ENCODE results near the gene MMP15. TPM values are rescaled to one million over a fixed set of nuclear protein-coding genes. Genes with fewer than 3 reads are reported as not detected.

MMP15 gene
- polyA plus RNA-seq, 4 donors, result 12.8 to 19.9 (median 16.3) TPM

DNA sequence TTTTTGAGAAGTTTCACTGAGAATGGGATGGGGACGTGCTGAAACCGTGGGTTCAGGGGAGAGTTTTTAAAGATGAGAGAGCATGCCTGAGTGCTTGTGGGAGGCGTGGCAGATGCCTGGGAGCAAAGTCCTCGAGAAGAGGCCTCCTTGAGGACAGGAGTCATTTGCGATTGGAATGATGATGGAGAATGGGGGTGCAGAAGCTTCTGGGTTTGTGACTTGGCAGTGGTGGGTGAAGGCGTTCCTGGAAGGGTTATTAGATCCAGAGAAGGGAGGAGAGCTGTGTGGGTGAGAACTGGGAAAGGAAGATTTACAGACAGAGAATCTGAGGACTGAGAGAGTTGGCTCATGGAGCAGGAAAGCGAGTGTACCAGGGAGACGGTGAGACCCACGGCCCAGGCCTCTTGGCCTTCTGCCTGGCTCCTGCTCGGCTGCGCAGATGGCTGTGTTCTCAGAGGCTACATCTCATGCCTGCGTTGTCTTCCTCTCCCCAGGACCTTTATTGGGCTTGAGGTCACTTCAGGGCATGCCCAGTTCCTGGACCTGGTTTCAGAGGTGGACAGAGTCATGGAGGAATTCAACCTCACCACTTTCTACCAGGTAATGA lies 8.6 kb upstream of the MMP15 start:
- no peak for DNase-seq (ENCODE audit: low read depth in 4 of 4, low spot score in 2 of 4)

DNA sequence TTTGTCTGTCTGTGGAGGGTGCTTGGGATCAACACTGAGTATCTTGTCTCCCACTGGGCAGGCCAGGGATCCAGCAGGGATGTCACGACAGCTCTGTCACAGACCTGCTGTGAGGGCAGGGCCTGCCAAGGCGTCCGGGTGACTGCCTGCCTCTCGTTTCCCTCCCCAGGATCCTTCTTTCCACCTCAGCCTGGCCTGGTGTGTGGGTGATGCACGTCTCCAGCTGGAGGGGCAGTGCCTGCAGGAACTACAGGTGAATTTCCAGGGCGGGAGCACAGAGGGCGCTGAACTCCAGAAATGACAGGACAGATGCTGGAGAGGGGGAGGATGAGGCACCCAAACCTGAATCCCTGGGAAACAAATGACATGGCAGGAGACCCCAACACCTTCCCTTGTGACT lies 6.8 kb upstream of the MMP15 start:
- DNase-seq (ENCODE audit: low read depth in 4 of 4, low spot score in 2 of 4), result no peak

DNA sequence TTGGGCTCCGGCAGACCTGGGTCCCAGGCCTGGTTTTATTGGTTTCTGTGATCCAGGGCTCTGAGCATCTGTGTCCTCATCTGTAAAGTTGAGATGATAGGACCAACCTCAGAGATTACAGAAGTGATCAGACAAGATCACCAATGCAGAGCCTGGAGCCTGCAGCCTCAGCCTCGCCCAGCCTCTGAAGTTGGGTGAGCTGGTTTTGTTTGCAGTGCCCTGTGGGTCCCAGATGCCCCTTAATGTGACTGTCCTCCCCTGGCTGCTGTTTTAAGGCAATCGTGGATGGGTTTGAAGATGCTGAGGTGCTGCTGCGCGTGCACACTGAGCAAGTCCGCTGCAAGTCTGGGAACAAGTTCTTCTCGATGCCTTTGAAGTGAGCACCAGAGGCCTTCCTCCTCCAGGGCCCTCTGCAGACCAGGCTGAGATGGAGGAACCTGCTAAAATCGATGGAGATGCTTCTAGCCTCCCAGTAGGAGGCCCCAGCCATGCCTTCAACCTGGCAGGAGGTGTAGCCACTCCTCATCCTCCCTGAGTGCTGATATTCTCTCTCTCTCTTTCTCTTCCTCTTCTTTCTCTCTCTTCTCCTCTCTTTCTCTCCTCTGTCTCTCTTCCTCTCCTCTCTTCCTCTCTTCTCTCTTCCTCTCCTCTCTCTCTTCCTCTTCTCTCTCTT lies 5.6 kb upstream of the MMP15 start:
- DNase-seq (ENCODE audit: low read depth in 4 of 4, low spot score in 2 of 4), result no peak

DNA sequence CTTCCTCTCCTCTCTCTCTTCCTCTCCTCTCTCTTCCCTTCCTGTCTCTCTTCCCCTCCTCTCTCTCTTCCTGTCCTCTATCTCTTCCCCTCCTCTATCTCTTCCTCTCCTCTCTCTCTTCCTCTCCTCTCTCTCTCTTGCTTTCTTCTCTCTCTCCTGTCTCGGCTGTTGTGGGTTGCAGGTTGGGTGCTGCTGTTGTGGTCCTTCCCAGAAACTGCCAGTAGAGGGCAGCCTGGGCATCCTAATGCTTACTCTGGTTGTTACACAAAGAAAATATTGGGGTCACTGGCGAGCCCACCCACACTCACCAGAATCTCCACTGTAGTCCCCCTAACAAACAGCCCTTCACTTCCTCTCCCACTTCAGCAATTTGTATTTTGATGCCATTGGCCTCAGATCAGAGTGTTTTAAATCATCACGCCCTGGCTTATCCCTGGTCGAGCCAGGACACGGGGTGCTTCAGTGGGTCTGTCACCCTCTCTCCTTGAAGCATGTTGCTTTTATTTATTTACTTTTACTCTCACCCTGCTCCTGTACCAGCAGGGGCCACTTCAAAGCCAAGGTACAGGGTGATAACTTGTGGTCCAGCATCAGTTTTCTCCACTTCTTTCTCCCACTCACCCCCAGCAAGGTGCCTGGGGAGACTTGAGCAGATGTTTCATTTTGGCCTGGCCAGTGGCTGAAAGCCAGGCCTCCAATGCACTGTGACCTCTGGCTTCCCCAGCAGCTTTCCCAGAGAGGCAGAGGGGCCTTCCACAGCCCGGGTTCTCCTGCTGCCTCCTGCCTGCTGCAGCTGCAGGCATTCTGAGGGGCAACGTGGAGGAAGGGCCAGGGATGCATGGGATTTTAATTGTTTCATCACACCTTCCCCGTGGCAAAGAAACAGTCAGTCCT lies 4.7 kb upstream of the MMP15 start:
- DNase-seq (ENCODE audit: low read depth in 4 of 4, low spot score in 2 of 4), result no peak

DNA sequence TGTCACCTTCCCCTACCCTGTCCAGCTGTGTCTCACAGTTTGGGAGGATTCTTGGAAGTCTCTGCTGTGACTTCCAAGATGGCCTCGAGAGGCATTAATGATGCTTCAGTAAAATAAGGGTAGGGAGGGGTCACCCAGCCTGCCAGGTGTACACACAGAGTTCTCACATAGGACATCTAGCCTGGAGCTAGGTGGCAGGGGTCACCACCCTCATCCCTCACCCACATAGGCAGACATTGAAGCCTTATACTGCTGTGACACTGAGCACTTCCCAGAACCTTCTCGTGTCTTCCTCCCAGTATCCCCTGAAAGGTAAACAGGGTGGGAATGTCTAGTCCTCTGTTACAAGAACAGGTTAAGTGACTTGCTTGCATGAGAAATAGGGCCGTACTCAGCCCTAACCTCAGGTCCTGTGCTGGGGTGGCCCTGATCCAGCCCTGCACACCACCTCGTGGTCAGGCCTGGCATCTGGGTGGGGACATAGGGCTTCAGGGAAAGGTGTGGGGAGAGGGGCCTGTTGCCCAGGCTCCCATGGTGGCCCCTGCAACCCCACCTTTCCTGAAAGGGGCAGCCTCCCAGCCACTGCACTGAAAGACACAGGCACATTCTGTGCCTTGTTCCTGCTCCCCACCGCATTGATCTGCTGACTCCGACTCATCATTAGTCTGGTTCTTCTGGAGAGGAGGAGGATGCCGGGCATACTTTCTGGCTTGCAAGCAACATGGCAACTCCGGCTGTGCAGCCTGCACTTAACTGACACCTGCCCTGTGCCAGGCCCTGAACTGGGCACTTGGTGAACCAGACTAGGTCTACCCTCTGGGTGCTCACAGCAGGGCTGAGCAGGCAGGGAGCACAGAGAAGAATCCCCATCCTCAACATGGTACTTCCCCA lies 3.6 kb upstream of the MMP15 start:
- DNase-seq (ENCODE audit: low read depth in 4 of 4, low spot score in 2 of 4), result no peak

DNA sequence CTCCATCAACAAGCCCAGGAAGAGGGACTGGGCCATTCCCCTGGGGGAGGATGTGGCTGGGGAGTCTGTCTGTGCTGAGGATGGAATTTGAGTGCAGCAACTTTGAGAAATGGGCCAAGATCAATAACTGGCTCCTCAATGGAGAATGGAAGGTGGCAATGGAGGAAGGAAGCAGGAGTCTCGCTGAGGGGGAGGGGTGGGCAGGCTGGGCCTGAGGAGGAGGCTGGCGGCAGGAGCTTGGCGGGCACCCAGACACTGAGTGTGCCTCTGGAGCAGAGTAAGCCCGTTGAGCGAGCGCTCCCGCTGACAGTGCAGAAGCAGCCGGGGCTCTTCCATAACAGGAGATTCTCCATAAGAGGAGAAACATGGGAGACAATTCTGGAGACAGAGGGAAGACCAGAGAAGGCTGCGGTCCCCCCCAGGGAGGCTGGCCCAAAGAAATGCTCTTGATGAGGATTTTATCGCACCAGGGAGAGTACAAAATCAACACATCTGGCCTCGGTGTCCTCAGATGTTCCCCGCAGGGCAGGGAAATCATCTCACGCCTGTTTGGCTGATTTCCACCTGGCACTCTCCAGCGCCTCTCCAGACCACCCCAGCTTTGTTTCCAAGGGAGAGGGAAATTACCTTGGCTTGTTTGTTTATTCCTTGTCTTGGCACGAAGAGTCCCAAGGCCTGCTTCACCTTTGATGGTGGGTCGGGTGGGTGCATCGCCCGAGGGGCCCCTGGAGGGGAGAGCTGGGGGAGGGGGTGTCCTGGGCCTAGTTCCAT lies 2.8 kb upstream of the MMP15 start:
- DNase-seq (ENCODE audit: low read depth in 4 of 4, low spot score in 2 of 4), result no peak

DNA sequence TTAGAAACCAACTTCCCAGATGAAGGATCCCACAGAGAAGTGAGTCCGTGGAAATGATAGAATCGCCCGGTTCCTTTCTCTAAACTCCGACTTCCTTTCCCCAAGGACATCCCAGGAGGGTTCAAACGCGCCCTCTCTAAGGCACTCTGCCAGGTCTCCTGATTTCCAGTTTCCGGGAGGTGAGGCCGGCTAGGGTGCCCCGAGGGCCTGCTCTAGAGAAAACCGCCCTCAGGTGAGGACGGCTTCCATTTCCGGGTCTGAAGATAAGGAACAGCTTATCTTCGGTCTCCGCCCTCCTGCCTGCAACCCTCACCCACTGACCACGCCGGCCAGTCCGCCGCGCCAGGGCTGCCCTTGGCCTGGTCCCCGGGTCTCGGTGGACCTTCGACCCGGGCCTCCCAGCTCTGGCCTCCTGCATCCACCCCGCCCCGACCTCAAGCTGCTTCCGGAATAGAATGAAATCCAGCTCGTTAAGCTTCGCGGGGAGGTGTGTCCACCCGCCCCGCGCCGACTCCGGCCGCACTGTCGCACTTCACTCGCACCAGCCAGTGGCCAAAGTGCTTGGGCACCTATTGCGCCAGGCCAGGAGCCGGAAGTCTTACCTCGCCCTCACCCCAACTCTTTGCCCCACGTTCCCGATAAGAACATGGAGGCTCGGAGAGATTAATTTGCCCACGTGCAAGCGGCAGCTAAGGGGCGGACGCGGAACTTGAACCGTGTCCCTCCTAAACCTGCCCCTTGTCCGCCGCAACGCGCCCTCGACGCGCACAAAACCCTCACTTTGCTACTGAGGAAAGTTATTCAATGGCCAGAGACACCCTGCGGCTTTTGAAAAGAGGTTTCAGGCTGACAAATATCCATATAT lies 836 bp upstream of the MMP15 start:
- no peak for DNase-seq (ENCODE audit: low read depth in 4 of 4, low spot score in 2 of 4)

DNA sequence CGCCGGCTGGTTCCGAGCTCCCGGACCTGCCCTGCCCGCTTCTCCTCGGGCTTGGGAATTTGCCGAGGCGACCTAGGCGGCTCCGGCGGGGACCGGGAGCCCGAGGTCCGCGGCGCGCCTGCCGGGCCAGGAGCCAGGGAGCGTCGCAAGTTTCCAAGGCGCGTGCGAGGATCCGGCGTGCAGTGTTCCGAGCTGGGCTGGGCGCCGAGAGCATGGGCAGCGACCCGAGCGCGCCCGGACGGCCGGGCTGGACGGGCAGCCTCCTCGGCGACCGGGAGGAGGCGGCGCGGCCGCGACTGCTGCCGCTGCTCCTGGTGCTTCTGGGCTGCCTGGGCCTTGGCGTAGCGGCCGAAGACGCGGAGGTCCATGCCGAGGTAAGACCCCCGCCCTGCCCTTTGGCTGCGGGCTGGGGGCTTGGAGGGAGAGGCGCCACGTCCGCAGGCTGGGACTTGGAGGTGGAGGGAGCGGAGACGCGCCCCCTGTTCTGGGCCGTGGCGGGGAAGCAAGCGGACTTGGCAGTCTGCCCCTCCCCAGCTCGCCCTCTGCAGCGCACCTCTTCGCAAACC lies 668 bp downstream of the MMP15 start:
- no peak for DNase-seq (ENCODE audit: low read depth in 4 of 4, low spot score in 2 of 4)

DNA sequence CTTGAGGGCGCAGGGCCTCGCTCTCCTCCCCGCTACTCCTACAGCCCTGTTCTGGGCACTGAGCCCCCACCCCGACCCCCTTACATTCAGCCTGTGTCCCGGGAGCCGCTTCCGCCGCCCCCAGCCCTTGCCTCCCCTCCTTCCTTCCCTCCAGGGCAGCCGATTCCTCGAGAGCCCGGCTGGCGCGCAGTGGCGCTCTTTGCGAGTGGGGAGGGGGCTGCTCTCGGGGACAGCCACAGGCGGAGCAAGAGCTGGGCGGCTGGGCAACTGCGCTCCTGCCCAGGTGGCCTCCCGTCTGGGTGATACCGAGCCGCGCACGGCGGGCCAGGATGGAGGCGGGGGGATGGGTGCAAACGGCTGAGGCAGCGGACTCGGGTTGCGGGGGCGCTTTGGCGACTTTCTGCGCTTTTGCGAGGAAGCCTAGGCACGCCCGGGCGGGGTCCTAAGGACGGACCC lies 1.2 kb downstream of the MMP15 start:
- DNase-seq (ENCODE audit: low read depth in 4 of 4, low spot score in 2 of 4), result no peak

DNA sequence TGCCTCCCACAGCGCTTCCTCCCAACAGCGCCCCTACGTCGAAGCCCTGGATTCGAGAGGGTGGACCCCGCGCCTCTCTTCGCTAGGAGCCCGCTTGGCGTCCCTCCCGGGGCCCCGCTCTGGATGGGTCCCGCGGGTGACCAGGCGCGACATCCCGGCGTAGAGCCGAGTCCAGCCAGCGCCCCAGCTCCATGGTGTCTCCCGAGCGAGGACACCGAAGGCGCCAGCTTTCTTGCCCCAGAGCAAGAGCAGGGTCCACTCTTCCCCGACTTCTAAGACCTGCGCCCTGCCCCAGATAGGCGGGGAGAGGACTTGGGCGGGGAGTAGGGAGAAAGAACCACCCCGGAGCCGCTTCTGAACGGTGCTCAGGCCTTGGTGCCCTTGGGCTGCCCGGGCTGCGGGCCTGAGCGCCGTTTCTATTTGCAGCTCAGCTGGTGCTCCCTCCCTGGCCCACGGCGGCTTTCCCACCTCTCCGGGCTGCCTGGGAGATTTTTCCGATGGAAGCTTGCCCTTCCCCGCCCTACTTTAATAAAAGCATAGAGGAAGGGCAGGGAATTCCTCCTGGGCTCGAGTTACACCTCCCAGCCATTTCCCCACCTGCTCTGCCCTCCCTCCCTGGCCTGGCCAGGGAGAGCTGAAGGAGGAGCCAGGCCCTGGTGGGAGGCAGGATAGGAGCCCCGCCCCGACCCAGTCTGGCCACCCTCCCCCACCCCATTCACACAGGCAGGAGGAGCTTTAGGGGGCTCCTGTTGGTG lies 1.8 kb downstream of the MMP15 start:
- DNase-seq (ENCODE audit: low read depth in 4 of 4, low spot score in 2 of 4), result peak in 1 of 4 donors; percentile 49

DNA sequence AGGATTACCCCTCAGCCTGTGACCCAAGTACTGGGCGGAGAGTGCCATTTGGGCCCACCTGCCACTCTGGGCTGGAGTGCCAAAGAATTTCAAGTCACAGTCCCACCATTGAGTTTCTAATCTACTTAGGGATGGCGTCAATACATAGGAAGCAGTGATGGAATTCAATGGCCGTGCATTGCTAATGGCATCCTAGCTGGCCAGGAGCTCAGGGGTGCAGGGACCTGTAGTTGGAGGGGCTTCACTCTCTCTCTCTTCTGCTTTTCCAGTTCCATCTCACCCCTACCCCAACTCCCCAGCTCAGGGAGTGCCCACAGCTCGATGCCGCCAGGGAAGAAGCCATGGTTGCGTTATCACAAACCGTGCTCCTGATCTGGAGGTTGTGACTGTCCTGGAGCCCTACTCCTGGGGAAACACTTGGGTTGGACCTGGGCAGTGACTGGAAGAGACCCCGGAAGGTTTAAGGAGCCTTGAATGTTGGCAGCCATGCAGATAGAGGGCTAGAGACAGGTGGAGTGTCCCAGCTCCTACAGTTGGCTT lies 2.4 kb downstream of the MMP15 start:
- no peak for DNase-seq (ENCODE audit: low read depth in 4 of 4, low spot score in 2 of 4)

DNA sequence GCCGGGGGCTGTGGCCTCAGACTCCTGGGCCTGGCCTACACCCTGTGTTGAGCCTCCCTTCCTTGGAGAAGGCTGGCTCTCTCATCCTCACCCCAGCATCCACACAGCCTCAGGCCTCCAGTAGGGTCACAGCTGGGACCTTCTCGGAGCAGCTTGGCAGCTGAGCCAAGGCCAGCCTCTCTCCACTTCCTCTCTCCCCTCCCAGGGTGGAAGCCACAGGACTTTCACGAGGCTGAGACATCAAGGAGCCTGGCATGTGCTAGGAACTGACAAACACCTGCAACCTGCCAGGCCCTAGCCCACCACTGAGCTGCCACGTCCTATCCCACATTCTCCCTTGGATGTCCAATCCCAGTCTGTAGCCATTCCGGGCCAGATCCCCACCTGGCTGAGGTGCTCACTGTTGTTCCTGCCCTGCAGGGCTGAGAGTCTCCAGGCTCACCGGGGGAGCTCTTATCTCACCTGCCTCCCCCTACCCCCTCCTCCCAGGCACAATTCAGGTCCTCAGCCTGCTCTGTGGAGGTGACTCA lies 3.1 kb downstream of the MMP15 start:
- DNase-seq (ENCODE audit: low read depth in 4 of 4, low spot score in 2 of 4), result no peak

DNA sequence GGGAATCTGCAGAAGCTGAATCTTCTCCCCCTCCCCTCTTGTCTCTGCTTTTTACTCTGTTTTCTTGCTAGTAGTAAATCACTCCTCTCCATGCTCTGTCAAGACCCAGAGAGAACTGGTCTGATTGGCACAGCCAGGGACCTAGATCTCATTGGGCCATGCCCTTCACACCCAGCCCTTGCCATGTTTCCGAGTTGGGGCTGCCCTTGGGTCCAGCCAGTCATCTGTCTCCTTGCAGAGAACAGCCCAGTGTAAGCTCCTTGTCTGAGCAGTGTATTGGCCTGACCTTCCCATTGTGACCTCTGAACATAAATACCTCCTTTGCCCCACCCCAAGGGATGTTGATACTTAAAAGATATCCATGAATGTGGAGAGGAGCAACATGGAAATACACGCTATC lies 3.9 kb downstream of the MMP15 start:
- no peak for DNase-seq (ENCODE audit: low read depth in 4 of 4, low spot score in 2 of 4)

DNA sequence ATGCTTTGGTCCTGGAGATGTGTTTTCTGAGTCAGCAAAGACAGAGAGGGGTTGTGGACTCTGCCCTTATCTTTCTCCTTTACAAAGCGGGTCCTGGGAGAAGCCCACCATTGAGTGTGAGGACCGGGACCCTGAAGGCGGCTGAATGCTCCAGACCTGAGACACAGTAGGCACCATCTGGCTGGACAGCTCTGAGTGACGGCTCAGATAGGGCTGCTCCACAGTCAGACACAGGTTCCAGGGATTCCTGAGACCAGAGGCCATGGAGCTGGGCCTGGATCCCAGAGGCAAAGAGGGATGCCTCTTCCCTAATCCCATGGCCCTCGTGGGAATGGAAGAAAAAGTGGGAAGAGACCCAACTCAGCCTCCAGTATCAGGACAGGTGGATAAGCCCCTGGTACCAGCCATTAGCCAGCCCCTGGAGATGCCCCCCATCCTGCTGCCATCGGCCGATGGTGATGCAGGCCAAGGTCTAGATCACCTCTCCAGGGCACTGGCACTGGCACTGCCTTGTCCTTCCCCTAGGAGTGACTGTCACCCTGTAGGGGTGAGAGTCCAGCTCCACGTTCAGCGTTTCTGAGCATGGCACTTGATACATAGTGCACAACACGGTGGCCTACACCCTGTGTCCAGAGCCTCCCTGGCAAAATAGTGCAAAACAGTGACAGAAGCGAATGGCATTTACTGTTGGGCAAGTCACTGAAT lies 4.7 kb downstream of the MMP15 start:
- DNase-seq (ENCODE audit: low read depth in 4 of 4, low spot score in 2 of 4), result no peak

DNA sequence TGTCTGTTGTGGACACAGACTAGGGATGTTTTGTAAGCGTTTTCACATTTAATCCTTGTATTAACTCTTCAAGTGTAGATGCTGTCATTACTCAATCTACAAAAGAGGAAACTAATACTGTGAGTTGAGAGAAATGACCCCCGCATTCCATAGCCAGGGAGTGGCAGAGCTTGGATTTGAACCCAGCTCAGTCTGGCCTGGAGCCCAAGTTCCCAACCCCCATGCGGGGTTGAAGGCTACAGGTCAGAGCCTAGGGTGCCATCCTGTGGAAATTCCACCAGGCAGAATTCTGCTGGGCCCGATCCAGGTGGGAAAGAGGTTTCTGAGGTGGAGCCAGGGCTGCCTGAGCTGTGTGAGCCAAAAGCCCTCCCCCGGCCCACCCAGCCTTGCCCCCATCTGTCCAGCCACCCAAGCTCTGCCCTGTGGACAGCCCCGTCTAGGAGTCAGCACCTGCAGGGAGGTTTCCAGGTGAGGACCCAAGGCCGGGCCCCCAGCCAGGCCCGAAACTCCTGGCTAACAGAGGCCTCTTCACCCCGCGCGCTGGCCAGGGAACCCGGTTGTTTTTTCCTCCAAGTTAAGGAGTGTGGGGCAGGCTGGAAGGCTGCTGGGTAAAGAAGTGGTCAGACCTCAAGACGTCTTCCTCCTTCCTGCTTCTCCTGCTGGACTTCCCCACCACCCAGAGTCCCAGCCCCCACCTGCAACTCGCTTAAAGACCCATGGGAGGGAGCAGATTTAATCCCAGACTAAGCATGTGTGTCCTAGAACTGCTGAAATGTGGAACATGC lies 5.7 kb downstream of the MMP15 start:
- DNase-seq (ENCODE audit: low read depth in 4 of 4, low spot score in 2 of 4), result no peak

DNA sequence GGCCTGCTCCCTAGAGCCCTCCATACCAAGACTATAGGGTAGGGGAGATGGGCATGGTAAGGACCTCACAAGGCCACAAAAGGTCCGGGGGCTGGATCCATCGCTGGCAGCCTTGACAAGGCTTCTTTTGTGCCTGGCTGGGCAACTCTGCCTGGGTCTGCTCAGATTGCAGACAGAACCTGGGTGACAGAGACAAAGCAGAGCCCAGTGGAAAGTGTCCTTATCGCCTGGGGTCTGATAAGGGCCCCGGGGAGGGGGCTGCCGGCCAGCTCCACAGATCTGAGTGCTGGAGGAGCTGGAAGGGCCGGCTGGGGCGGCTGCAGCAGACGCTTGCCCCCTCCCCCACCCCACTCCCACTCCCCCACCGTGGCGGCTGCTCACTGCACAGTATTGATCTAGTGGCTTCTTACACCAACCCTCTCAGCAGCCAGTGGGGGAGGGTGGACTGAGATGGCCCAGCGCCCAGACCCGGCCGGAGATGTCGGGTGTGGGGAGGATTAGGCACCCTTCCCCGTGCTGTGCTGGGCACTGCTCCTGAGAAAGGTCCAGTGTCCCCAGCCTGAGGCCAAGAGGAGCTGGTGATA lies 7.2 kb downstream of the MMP15 start:
- DNase-seq (ENCODE audit: low read depth in 4 of 4, low spot score in 2 of 4), result no peak

Data from left renal cortex interstitium (tissue), 4 donors.